GM21786 (cell line): Measurements from ENCODE around the gene NR5A2.

Experiments
- ATAC-seq: cut with Tn5 transposase; IDR thresholded peaks from one replicate; pipeline ENCODE4 v1.9.1; 2021; ENCODE audit not compliant: unreplicated experiment

NR5A2 gene

GRCh38 chr1:200118779-200119505, 91.4 kb downstream of the NR5A2 start:
- no peak for ATAC-seq

- no peak for ATAC-seq
These were observed 93.9 kb downstream of the NR5A2 start for GRCh38 chr1:200121421-200121820.

GRCh38 chr1:200124309-200124708, 96.8 kb downstream of the NR5A2 start:
- no peak for ATAC-seq

GRCh38 chr1:200128081-200128480, 100.6 kb downstream of the NR5A2 start:
- ATAC-seq = no peak

- peak; percentile 53 for ATAC-seq
These were observed 101.7 kb downstream of the NR5A2 start for GRCh38 chr1:200128944-200129879.

- no peak for ATAC-seq
These were observed 103.0 kb downstream of the NR5A2 start for GRCh38 chr1:200130552-200130951.

- ATAC-seq = no peak
These were observed 104.1 kb downstream of the NR5A2 start for GRCh38 chr1:200131551-200132125.

- no peak for ATAC-seq
These were observed 105.6 kb downstream of the NR5A2 start for GRCh38 chr1:200133123-200133522.

- no peak for ATAC-seq
These were observed 106.6 kb downstream of the NR5A2 start for GRCh38 chr1:200134116-200134515.

GRCh38 chr1:200136384-200136783, 108.9 kb downstream of the NR5A2 start:
- ATAC-seq = no peak

GRCh38 chr1:200139661-200140250, 112.2 kb downstream of the NR5A2 start:
- peak; percentile 88 for ATAC-seq

- no peak for ATAC-seq
These were observed 115.8 kb downstream of the NR5A2 start for GRCh38 chr1:200143347-200143746.

- no peak for ATAC-seq
These were observed 118.6 kb downstream of the NR5A2 start for GRCh38 chr1:200146100-200146499.

- no peak for ATAC-seq
These were observed 119.6 kb downstream of the NR5A2 start for GRCh38 chr1:200147094-200147493.

- no peak for ATAC-seq
These were observed 120.2 kb downstream of the NR5A2 start for GRCh38 chr1:200147742-200148141.

GRCh38 chr1:200150006-200150405, 122.5 kb downstream of the NR5A2 start:
- ATAC-seq = no peak

GRCh38 chr1:200150721-200151120, 123.2 kb downstream of the NR5A2 start:
- ATAC-seq = peak; percentile 44

- no peak for ATAC-seq
These were observed 124.8 kb downstream of the NR5A2 start for GRCh38 chr1:200152336-200152735.

GRCh38 chr1:200153277-200154055, 126.0 kb downstream of the NR5A2 start:
- peak; percentile 57 for ATAC-seq

GRCh38 chr1:200154069-200154767, 126.7 kb downstream of the NR5A2 start:
- ATAC-seq = peak; percentile 85
